ENCODE measurements around the gene CACNA1A. TPM values are rescaled to one million over a fixed set of nuclear protein-coding genes. Genes with fewer than 3 reads are reported as not detected.

CACNA1A gene
- total and polyA plus RNA-seq, 2 of the 4 experiments (the other 2 are of a cell fraction): 5.9 to 15.0 TPM

- Histone ChIP-seq H4K5ac (ENCODE audit: low read depth, low read length) (peak overlapping the region; percentile 94), H3K9ac (ENCODE audit: low read depth, low read length) (peak overlapping the region; percentile 71), H3K9me1 (ENCODE audit: insufficient read depth, low read length) (peaks cover 3% of the 10 kb centered on the region; the same call in 1 of the 2 replicates), H3K27ac (ENCODE audit: insufficient read depth, low read length) (peak overlapping the region; percentile 98), H3K9me3 (ENCODE audit: control insufficient read depth, insufficient read depth, low read length) (no peaks in the 10 kb centered on the region), H3K14ac (replicated peaks; ENCODE audit: low read depth, low read length) (peak overlapping the region; percentile 97), H3K27me3 (ENCODE audit: control insufficient read depth, insufficient read depth, low read length) (no peaks in the 10 kb centered on the region), H2AFZ (replicated peaks; ENCODE audit: low read length, poor library complexity) (peak overlapping the region; percentile 89), H3K23ac (ENCODE audit: low read depth, low read length) (peak overlapping the region; percentile 94), H2BK120ac (ENCODE audit: low read depth, low read length) (peak overlapping the region; percentile 99), H4K91ac (ENCODE audit: insufficient read depth, low read depth, low read length) (peak overlapping the region; percentile 93), H2BK5ac (ENCODE audit: low read depth, low read length, poor library complexity, severe bottlenecking) (peak overlapping the region; percentile 96), H3K36me3 (ENCODE audit: control insufficient read depth, insufficient read depth, low read length) (no peaks in the 10 kb centered on the region), H4K8ac (ENCODE audit: low read depth in 2 of 2, low read length in 2 of 2) (peak overlapping the region; percentile 93 to 96), H3K4me2 (ENCODE audit: low read depth, low read length) (peak overlapping the region; percentile 80), H4K20me1 (ENCODE audit: insufficient read depth, low read length) (no peaks in the 10 kb centered on the region), H3K56ac (ENCODE audit: extremely low read depth, insufficient read depth, low read length) (peak overlapping the region; percentile 96), H2BK15ac (ENCODE audit: low read depth, low read length) (peak overlapping the region; percentile 99; the same call in 2 of the 3 replicates), H3K4ac (ENCODE audit: low read depth, low read length) (peak overlapping the region; percentile 99), H3K18ac (ENCODE audit: low read depth, low read length) (peak overlapping the region; percentile 87), H3K79me1 (ENCODE audit: low read depth in 1 of 2, low read length in 2 of 2) (peaks cover 0 to 41% of the 10 kb centered on the region in 2 experiments; a peak in 2 of 4 replicates), H2BK20ac (ENCODE audit: low read depth, low read length) (peak overlapping the region; percentile 97), H2AK5ac (ENCODE audit: low read depth, low read length) (peak overlapping the region; percentile 98), H2AK9ac (replicated peaks; ENCODE audit: low read depth, low read length, poor library complexity) (peak overlapping the region; percentile 99), H3K4me1 (ENCODE audit: control insufficient read depth, insufficient read depth, low read length) (peaks cover 28% of the 10 kb centered on the region), H3K4me3 (ENCODE audit: insufficient read depth, low read depth, low read length) (no peak overlapping the region)
- DNase-seq (peak; percentile 83), ATAC-seq (ENCODE audit: low read depth) (peak; percentile 53)
- ChIA-PET CTCF (interaction anchor here (0.9 kb wide), 1 partner anchor 99 kb away, joined by 3 read pairs; no protein-coding TSS in a partner anchor), POLR2A (ENCODE audit: unreplicated experiment) (interaction anchor here (0.6 to 1.4 kb wide), 3 partner anchors 10 to 11 kb away, joined by 3 to 4 read pairs (median 4); no protein-coding TSS in a partner anchor)
- dilution Hi-C loops (cut with HindIII; ENCODE audit: low sequenced_read_pairs, unreplicated experiment) (no loop called here), intact Hi-C loops (cut with micrococcal nuclease) (loop anchor here (1.0 to 5.0 kb wide), 2 partner anchors 8 to 44 kb away; no protein-coding TSS in a partner anchor), in situ Hi-C loops (cut with MboI; ENCODE audit: low sequenced_read_pairs) (no loop called here)
- BruUV-seq (replicated peaks): no TSS peak
- 0% methylated on average over 7 of the region's 20 CpGs; no CpG with 5 or more reads in 1 of the 2 experiments for WGBS, 2 experiments (ENCODE audit: extremely low coverage in 2 of 2, insufficient read length in 1 of 2)
- 0 out of 2 replicates have a peak, but pooled peaks have one; percentile 14 for TF ChIP-seq FOS (IDR thresholded peaks at IDR 0.05; ENCODE audit: low read depth, low read length)
- no peak for TF ChIP-seq MXI1 (IDR thresholded peaks at IDR 0.05; ENCODE audit: borderline replicate concordance, low read depth, low read length)
- TF ChIP-seq BHLHE40 (IDR thresholded peaks at IDR 0.05; ENCODE audit: low read depth, low read length): peak; percentile 48; the same call in 1 of the 2 replicates
- TF ChIP-seq CEBPB (IDR thresholded peaks at IDR 0.05; ENCODE audit: low read depth, low read length): peak; percentile 20; the same call in 1 of the 2 replicates
- TF ChIP-seq CTCF (conservative IDR thresholded peaks at IDR 0.05; ENCODE audit: low read depth, low read length): no peak
- no peak for TF ChIP-seq POLR2A (IDR thresholded peaks at IDR 0.05; ENCODE audit: low read depth, low read length)
- TF ChIP-seq USF2 (IDR thresholded peaks at IDR 0.05; ENCODE audit: low read depth, low read length): no peak
- no peak for TF ChIP-seq CHD1 (IDR thresholded peaks at IDR 0.05; ENCODE audit: low read depth, low read length)
- no peak for TF ChIP-seq ELK1 (IDR thresholded peaks at IDR 0.05; ENCODE audit: borderline replicate concordance, low read depth, low read length)
- peak; percentile 78 for TF ChIP-seq MAZ (IDR thresholded peaks at IDR 0.05; ENCODE audit: borderline replicate concordance, low read depth, low read length)
- peak; percentile 72 for TF ChIP-seq RCOR1 (IDR thresholded peaks at IDR 0.05; ENCODE audit: insufficient replicate concordance, low read length)
- TF ChIP-seq NFE2L2 (IDR thresholded peaks at IDR 0.05; ENCODE audit: low read depth, low read length): no peak
- TF ChIP-seq RAD21 (IDR thresholded peaks at IDR 0.05; ENCODE audit: low read length): peak; percentile 33; the same call in 1 of the 2 replicates
Observed at GRCh38 chr19:13163609-13164342, 342.5 kb downstream of the CACNA1A start.

All from IMR-90 (cell line).